Glutamatergic neuron (in vitro differentiated cells): ENCODE measurements around the gene METTL25. TPM values are rescaled to one million over a fixed set of nuclear protein-coding genes. Genes with fewer than 3 reads are reported as not detected.

ENCODE experiments used
- DNase-seq: peaks from one replicate; pipeline ENCODE4 v3.0.0; 2022
- H3K27ac Mint-ChIP-seq: one replicate; pipeline ENCODE4 v1.8.0; 2020; ENCODE audit warnings: mild to moderate bottlenecking, mixed read lengths, inconsistent platforms; ENCODE audit not compliant: unreplicated experiment
- H3K27me3 Mint-ChIP-seq: one replicate; pipeline ENCODE4 v1.8.0; 2020; ENCODE audit warnings: mild to moderate bottlenecking, moderate library complexity, mixed read lengths, inconsistent platforms; ENCODE audit not compliant: unreplicated experiment
- H3K36me3 Mint-ChIP-seq: one replicate; pipeline ENCODE4 v1.8.0; 2020; ENCODE audit warnings: mild to moderate bottlenecking, mixed read lengths, inconsistent platforms; ENCODE audit not compliant: unreplicated experiment
- H3K4me1 Mint-ChIP-seq: one replicate; pipeline ENCODE4 v1.8.0; 2020; ENCODE audit warnings: mild to moderate bottlenecking, low read depth, mixed read lengths, inconsistent platforms; ENCODE audit not compliant: unreplicated experiment
- H3K4me3 Mint-ChIP-seq: one replicate; pipeline ENCODE4 v1.8.0; 2020; ENCODE audit warnings: mild to moderate bottlenecking, mixed read lengths, inconsistent platforms; ENCODE audit not compliant: unreplicated experiment
- H3K9me3 Mint-ChIP-seq: one replicate; pipeline ENCODE4 v1.8.0; 2020; ENCODE audit warnings: mild to moderate bottlenecking, moderate library complexity, mixed read lengths, inconsistent platforms; ENCODE audit not compliant: unreplicated experiment
- long read RNA-seq: library from polyadenylated mRNA; unstranded; transcript quantifications from one replicate; pipeline ENCODE4 v2.0.0, GENCODE V29; 2020; ENCODE audit not compliant: unreplicated experiment
- total RNA-seq: library from RNA; stranded (reverse); fragmentation: NEBNext Ultra II Directional; extraction: Animal tissue kit (Norgen Biotek cat#: 25700); gene quantifications from one replicate; pipeline ENCODE4 v1.2.1, GENCODE V29; 2021; ENCODE audit not compliant: unreplicated experiment
- TF ChIP-seq, protein P1 (sequence below): fragments of 200-600 bp; sonication (generic); IDR thresholded peaks from one replicate; pipeline ENCODE4 v1.5.0; 2021; ENCODE audit not compliant: partially characterized antibody, unreplicated experiment

Gene METTL25, protein sequence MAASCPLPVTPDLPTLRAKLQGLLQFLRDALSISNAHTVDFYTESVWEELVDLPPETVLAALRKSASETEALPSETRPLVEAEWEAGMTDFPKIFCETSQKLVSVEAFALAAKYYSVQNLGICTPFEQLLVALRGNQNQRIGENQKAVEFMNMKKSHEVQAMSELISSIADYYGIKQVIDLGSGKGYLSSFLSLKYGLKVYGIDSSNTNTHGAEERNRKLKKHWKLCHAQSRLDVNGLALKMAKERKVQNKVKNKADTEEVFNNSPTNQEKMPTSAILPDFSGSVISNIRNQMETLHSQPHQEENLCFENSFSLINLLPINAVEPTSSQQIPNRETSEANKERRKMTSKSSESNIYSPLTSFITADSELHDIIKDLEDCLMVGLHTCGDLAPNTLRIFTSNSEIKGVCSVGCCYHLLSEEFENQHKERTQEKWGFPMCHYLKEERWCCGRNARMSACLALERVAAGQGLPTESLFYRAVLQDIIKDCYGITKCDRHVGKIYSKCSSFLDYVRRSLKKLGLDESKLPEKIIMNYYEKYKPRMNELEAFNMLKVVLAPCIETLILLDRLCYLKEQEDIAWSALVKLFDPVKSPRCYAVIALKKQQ
- total RNA-seq: 9.8 TPM
- long read RNA-seq, partial matches to known transcripts: 0 of 1 reads
- long read RNA-seq, other reads (novel, unspliced or antisense): 0 of 1 reads

GRCh38 chr12:82358200-82359114 is at the start of gene METTL25, which contains the start of gene CCDC59:
TSS of gene METTL25 (plus strand) at chr12:82358529. CDS start at chr12:82358566, 37 bp downstream.
TSS of gene CCDC59 (minus strand) at chr12:82358387. CDS start at chr12:82358376, 11 bp downstream.
- peak; percentile 98 for DNase-seq
- Mint-ChIP-seq H3K9me3 (peaks cover 5% of the 10 kb centered on the region), H3K36me3 (no peaks in the 10 kb centered on the region), H3K27ac (peak within 1 kb of the TSS; percentile 99), H3K4me3 (peak within 1 kb of the TSS; percentile 99), H3K4me1 (peaks cover 9% of the 10 kb centered on the region), H3K27me3 (peaks cover 6% of the 10 kb centered on the region)
- TF ChIP-seq, protein P1, sequence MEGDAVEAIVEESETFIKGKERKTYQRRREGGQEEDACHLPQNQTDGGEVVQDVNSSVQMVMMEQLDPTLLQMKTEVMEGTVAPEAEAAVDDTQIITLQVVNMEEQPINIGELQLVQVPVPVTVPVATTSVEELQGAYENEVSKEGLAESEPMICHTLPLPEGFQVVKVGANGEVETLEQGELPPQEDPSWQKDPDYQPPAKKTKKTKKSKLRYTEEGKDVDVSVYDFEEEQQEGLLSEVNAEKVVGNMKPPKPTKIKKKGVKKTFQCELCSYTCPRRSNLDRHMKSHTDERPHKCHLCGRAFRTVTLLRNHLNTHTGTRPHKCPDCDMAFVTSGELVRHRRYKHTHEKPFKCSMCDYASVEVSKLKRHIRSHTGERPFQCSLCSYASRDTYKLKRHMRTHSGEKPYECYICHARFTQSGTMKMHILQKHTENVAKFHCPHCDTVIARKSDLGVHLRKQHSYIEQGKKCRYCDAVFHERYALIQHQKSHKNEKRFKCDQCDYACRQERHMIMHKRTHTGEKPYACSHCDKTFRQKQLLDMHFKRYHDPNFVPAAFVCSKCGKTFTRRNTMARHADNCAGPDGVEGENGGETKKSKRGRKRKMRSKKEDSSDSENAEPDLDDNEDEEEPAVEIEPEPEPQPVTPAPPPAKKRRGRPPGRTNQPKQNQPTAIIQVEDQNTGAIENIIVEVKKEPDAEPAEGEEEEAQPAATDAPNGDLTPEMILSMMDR: peak; percentile 94

DNA sequence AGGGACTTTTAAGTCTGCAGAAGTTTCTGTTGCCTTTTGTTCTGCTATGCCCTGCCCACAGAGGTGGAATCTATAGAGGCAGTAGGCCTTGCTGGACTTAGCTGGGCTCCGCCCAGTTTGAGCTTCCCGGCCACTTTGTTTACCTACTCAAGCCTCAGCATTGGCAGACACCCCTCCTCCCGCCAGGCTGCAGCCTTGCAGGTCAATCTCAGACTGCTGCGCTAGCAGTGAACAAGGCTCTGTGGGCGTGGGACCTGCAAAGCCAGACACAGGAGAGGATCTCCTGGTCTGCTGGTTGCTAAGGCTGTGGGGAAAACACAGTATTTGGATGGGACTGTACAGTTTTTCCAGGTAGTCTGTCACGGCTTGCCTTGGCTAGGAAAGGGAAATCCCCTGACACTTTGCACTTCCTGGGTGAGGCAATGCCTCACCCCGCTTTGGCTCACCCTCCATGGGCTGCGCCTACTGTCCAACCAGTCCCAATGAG is 43.9 kb upstream of the METTL25 start:
- Mint-ChIP-seq H3K4me3 (no peak overlapping the region), H3K36me3 (no peaks in the 10 kb centered on the region), H3K27me3 (no peaks in the 10 kb centered on the region), H3K27ac (no peak overlapping the region), H3K4me1 (no peaks in the 10 kb centered on the region), H3K9me3 (no peaks in the 10 kb centered on the region)
- TF ChIP-seq, protein P1: no peak
- no peak for DNase-seq

GRCh38 chr12:82319276-82319675 is 39.1 kb upstream of the METTL25 start:
- no peak overlapping the region for H3K27ac Mint-ChIP-seq
- no peaks in the 10 kb centered on the region for H3K36me3 Mint-ChIP-seq
- no peak overlapping the region for H3K4me3 Mint-ChIP-seq
- TF ChIP-seq, protein P1: no peak
- H3K9me3 Mint-ChIP-seq: no peaks in the 10 kb centered on the region
- peaks cover 17% of the 10 kb centered on the region for H3K4me1 Mint-ChIP-seq
- no peak for DNase-seq
- no peaks in the 10 kb centered on the region for H3K27me3 Mint-ChIP-seq

- peaks cover 14% of the 10 kb centered on the region for H3K4me1 Mint-ChIP-seq
- H3K9me3 Mint-ChIP-seq: no peaks in the 10 kb centered on the region
- no peak for DNase-seq
- TF ChIP-seq, protein P1: no peak
- H3K27ac Mint-ChIP-seq: no peak overlapping the region
- no peaks in the 10 kb centered on the region for H3K36me3 Mint-ChIP-seq
- H3K27me3 Mint-ChIP-seq: no peaks in the 10 kb centered on the region
- H3K4me3 Mint-ChIP-seq: no peak overlapping the region
These were observed 32.6 kb upstream of the METTL25 start for GRCh38 chr12:82325540-82326336.
